ENCODE results near the gene LIAS. TPM values are rescaled to one million over a fixed set of nuclear protein-coding genes. Genes with fewer than 3 reads are reported as not detected.

LIAS gene
- polyA plus RNA-seq, 1 experiment = 13.1 TPM

- TF ChIP-seq CTCF (IDR thresholded peaks at IDR 0.05; ENCODE audit: low read depth, low read length) = no peak
- Histone ChIP-seq H3K27me3 (ENCODE audit: control insufficient read depth, insufficient read depth, low read length) (no peaks in the 10 kb centered on the region), H3K4me3 (ENCODE audit: low read depth, low read length) (peak overlapping the region; percentile 89), H3K9me3 (ENCODE audit: control insufficient read depth, insufficient read depth, low read length) (peaks cover 13% of the 10 kb centered on the region), H3K27ac (ENCODE audit: low read depth, low read length) (peak overlapping the region; percentile 97)
- ChIA-PET POLR2A (interaction anchor here (0.5 to 2.6 kb wide), 11 partner anchors 14 to 502 kb away, joined by 3 to 64 read pairs (median 10); partner anchors contain the start of genes SMIM14 and UBE2K), CTCF (interaction anchor here (1.4 kb wide), 1 partner anchor 59 kb away, joined by 6 read pairs; no protein-coding TSS in a partner anchor)
- DNase-seq (ENCODE audit: low read depth, low spot score) = peak; percentile 49
Measured at GRCh38 chr4:39528061-39528465, 69.2 kb downstream of the LIAS start.

Small RNA genes within 50 kb of the gene (small RNA-seq; reads per million reads assigned to genes)
- not detected for gene MIR5591 (ENCODE audit: insufficient read length, low read depth)
- gene RF00019 (ENCODE audit: insufficient read length, low read depth) = not detected

Other genes with a start within 250 kb of the LIAS start
- gene RFC1, start 92.7 kb upstream of the LIAS start, polyA plus RNA-seq (2011; rRNA removed) = 25.2 and 35.7 TPM in 2 replicates
- not detected in 2 replicates for gene KLB, start 52.1 kb upstream of the LIAS start, polyA plus RNA-seq (2011; rRNA removed)
- 2,183 and 3,111 TPM in 2 replicates for gene RPL9, start 134 bp upstream of the LIAS start, polyA plus RNA-seq (2011; rRNA removed)
- 87.8 and 117 TPM in 2 replicates for gene UGDH, start 68.4 kb downstream of the LIAS start, polyA plus RNA-seq (2011; rRNA removed)
- gene SMIM14, start 179.8 kb downstream of the LIAS start, polyA plus RNA-seq (2011; rRNA removed) = 48.0 and 53.7 TPM in 2 replicates
- 79.3 and 101 TPM in 2 replicates for gene UBE2K, start 239.1 kb downstream of the LIAS start, polyA plus RNA-seq (2011; rRNA removed)

Data from AG04450 (cell line).